Measurements from ENCODE around the gene TCF4. TPM values are rescaled to one million over a fixed set of nuclear protein-coding genes. Genes with fewer than 3 reads are reported as not detected.

Gene TCF4
- total RNA-seq, 1 donor from 2014 or later: 175 TPM

DNA sequence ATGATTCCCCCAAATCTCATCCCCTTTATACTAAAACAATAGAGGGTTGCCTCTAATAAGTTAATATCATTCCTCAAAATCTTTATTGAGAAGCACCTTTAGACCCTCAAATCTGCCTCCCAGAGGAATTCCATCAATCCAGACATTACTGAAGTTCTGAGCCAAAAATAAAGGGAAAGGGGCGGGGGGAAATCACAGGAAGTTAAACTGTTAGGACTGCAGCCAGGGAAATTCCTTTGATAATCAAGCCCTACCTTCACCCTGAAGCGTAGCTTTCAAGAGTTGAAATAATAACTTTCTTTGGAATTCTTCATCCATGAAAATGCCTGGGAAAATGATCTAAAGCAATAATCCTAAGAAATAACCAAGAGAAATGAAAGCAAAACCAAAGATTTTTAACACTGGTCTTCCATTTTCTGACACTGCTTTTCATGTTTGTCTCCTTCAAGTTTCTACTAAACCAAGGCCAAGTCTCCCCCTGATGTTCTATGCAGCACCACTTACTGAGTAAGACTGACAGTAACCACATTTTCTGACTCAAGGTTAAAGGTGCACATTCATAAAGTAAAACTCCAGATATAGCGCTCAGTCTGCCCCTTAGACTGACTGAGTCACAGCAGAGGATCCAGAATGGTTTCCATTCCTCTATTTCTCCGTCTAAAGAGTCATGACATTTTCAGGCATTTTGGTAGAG, 78.2 kb downstream of the TCF4 start:
- TF ChIP-seq, protein P1, sequence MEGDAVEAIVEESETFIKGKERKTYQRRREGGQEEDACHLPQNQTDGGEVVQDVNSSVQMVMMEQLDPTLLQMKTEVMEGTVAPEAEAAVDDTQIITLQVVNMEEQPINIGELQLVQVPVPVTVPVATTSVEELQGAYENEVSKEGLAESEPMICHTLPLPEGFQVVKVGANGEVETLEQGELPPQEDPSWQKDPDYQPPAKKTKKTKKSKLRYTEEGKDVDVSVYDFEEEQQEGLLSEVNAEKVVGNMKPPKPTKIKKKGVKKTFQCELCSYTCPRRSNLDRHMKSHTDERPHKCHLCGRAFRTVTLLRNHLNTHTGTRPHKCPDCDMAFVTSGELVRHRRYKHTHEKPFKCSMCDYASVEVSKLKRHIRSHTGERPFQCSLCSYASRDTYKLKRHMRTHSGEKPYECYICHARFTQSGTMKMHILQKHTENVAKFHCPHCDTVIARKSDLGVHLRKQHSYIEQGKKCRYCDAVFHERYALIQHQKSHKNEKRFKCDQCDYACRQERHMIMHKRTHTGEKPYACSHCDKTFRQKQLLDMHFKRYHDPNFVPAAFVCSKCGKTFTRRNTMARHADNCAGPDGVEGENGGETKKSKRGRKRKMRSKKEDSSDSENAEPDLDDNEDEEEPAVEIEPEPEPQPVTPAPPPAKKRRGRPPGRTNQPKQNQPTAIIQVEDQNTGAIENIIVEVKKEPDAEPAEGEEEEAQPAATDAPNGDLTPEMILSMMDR (IDR thresholded peaks at IDR 0.05; ENCODE audit: unreplicated experiment): no peak
- Mint-ChIP-seq H3K4me1 (ENCODE audit: unreplicated experiment) (peaks cover 62% of the 10 kb centered on the region), H3K36me3 (ENCODE audit: low read depth, unreplicated experiment) (no peaks in the 10 kb centered on the region), H3K4me3 (ENCODE audit: unreplicated experiment) (peak overlapping the region; percentile 43), H3K27ac (ENCODE audit: unreplicated experiment) (peak overlapping the region; percentile 98), H3K27me3 (ENCODE audit: unreplicated experiment) (peaks cover 8% of the 10 kb centered on the region), H3K9me3 (ENCODE audit: unreplicated experiment) (no peaks in the 10 kb centered on the region)
- DNase-seq (ENCODE audit: low spot score): no peak

DNA sequence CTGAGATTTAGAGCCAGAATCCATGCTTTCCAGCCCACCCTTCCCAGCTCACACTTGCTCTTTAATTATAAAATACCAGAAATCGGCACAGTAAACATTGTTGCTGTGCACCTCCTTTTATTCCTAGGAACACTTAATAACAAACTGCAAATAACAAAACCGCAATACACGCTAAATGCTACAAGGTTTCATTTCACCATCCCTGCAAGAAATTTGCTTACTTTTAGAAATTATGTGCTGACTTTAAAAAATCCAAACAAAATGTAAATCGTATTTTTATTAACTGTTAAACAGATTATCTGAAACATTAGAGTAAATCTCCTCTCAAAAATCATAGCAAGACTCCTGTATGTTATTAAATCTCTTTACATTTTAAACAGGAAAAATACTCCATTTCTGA, 79.3 kb downstream of the TCF4 start:
- H3K4me3 Mint-ChIP-seq (ENCODE audit: unreplicated experiment): no peak overlapping the region
- H3K36me3 Mint-ChIP-seq (ENCODE audit: low read depth, unreplicated experiment): no peaks in the 10 kb centered on the region
- TF ChIP-seq, protein P1 (IDR thresholded peaks at IDR 0.05; ENCODE audit: unreplicated experiment): no peak
- no peak for DNase-seq (ENCODE audit: low spot score)
- no peaks in the 10 kb centered on the region for H3K9me3 Mint-ChIP-seq (ENCODE audit: unreplicated experiment)
- peaks cover 73% of the 10 kb centered on the region for H3K4me1 Mint-ChIP-seq (ENCODE audit: unreplicated experiment)
- peak overlapping the region; percentile 98 for H3K27ac Mint-ChIP-seq (ENCODE audit: unreplicated experiment)
- peaks cover 8% of the 10 kb centered on the region for H3K27me3 Mint-ChIP-seq (ENCODE audit: unreplicated experiment)

DNA sequence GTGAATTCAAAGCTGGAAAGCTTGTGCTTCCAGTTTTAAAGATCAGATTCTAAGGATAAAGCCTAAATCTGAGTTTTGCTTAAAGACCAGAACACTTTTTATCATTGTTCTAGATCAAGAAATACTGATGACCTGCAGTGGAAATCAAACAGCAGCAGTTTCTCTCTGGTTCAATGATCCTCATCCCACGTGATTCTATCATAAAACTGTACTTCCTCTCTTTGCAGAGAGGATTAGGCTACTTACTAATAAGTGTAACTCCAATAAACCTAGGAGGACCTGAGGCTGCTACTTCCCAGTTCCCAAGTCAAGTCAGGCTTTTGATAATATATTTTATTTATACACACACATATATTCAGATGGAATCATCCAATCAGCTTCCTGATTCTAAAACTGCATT, 81.9 kb downstream of the TCF4 start:
- Mint-ChIP-seq H3K9me3 (ENCODE audit: unreplicated experiment) (no peaks in the 10 kb centered on the region), H3K27me3 (ENCODE audit: unreplicated experiment) (peaks cover 14% of the 10 kb centered on the region), H3K36me3 (ENCODE audit: low read depth, unreplicated experiment) (no peaks in the 10 kb centered on the region), H3K4me3 (ENCODE audit: unreplicated experiment) (no peak overlapping the region), H3K4me1 (ENCODE audit: unreplicated experiment) (peaks cover 84% of the 10 kb centered on the region), H3K27ac (ENCODE audit: unreplicated experiment) (peak overlapping the region; percentile 74)
- TF ChIP-seq, protein P1 (IDR thresholded peaks at IDR 0.05; ENCODE audit: unreplicated experiment): no peak
- DNase-seq (ENCODE audit: low spot score): no peak

DNA sequence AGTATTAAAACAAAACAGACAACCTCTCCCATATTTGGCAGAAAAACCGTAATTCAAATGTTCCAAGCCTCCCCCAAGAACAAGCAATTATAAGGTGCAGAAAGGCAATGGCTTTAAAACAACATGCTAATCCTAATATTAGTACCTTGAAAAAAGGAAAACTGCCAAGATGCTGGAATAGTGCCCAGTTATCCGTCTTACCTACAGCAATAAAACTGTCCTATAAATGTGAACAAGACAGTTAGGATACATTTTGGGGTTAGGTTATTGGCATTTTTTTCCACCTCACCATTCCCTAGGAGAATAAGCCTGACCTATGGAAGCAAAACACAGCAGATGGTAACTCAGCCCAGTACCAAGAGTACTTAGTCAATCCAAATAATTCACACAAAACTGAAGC, 83.2 kb downstream of the TCF4 start:
- TF ChIP-seq, protein P1 (IDR thresholded peaks at IDR 0.05; ENCODE audit: unreplicated experiment): no peak
- Mint-ChIP-seq H3K4me3 (ENCODE audit: unreplicated experiment) (no peak overlapping the region), H3K4me1 (ENCODE audit: unreplicated experiment) (peaks cover 82% of the 10 kb centered on the region), H3K27ac (ENCODE audit: unreplicated experiment) (peak overlapping the region; percentile 52), H3K9me3 (ENCODE audit: unreplicated experiment) (no peaks in the 10 kb centered on the region), H3K36me3 (ENCODE audit: low read depth, unreplicated experiment) (no peaks in the 10 kb centered on the region), H3K27me3 (ENCODE audit: unreplicated experiment) (peaks cover 13% of the 10 kb centered on the region)
- DNase-seq (ENCODE audit: low spot score): no peak

GRCh38 chr18:55503167-55503820, 84.7 kb downstream of the TCF4 start:
- no peak for DNase-seq (ENCODE audit: low spot score)
- Mint-ChIP-seq H3K27ac (ENCODE audit: unreplicated experiment) (peak overlapping the region; percentile 100), H3K4me1 (ENCODE audit: unreplicated experiment) (peaks cover 77% of the 10 kb centered on the region)

More at GRCh38 chr18:55503167-55503820, 84.7 kb downstream of the TCF4 start:
- TF ChIP-seq, protein P1 (IDR thresholded peaks at IDR 0.05; ENCODE audit: unreplicated experiment): no peak
- no peaks in the 10 kb centered on the region for H3K9me3 Mint-ChIP-seq (ENCODE audit: unreplicated experiment)
- peak overlapping the region; percentile 11 for H3K4me3 Mint-ChIP-seq (ENCODE audit: unreplicated experiment)
- H3K36me3 Mint-ChIP-seq (ENCODE audit: low read depth, unreplicated experiment): no peaks in the 10 kb centered on the region
- H3K27me3 Mint-ChIP-seq (ENCODE audit: unreplicated experiment): peaks cover 9% of the 10 kb centered on the region

All from endothelial cell (in vitro differentiated cells).